Mesendoderm (in vitro differentiated cells): ENCODE results near the gene CORO6.
"Not testable (repeated sequence)": the region's sequence is repeated elsewhere in the genome, so short reads cannot be mapped to it uniquely, and the experiment has no call there.

Experiments used
- DNase-seq: peaks from one replicate; pipeline ENCODE4 v3.0.0; 2013
- H2AK5ac ChIP-seq: 2 replicates; pipeline ENCODE4 v1.6.1; 2013; ENCODE audit warnings: low read length, inconsistent platforms
- H2BK120ac ChIP-seq: 2 replicates; pipeline ENCODE4 v1.6.1; 2013; ENCODE audit warnings: low read depth, mild to moderate bottlenecking, low read length, moderate library complexity, mixed read lengths
- H2BK15ac ChIP-seq: replicated peaks from 2 replicates; pipeline ENCODE4 v1.6.1; 2013; ENCODE audit warnings: low read depth, mild to moderate bottlenecking, moderate library complexity
- H2BK5ac ChIP-seq: 2 replicates; pipeline ENCODE4 v1.6.1; 2013; ENCODE audit warnings: low read length, inconsistent platforms
- H3K18ac ChIP-seq: 2 replicates; pipeline ENCODE4 v1.6.1; 2013; ENCODE audit warnings: mild to moderate bottlenecking, low read length, mixed read lengths
- H3K23ac ChIP-seq: one replicate; pipeline ENCODE4 v1.6.1; 2013; ENCODE audit warnings: low read length
- H3K27ac ChIP-seq: 2 replicates; pipeline ENCODE4 v1.5.1; 2013; ENCODE audit warnings: low read depth, mild to moderate bottlenecking, inconsistent platforms, low read length, moderate library complexity
- H3K27me3 ChIP-seq: 2 replicates; pipeline ENCODE4 v1.6.1; 2013; ENCODE audit warnings: low read length, control low read depth, mild to moderate bottlenecking, inconsistent platforms; ENCODE audit not compliant: insufficient read depth, poor library complexity
- H3K36me3 ChIP-seq: 2 replicates; pipeline ENCODE4 v1.6.1; 2013; ENCODE audit warnings: low read length, inconsistent platforms; ENCODE audit not compliant: control insufficient read depth, insufficient read depth
- H3K4ac ChIP-seq: one replicate; pipeline ENCODE4 v1.6.1; 2013; ENCODE audit warnings: low read depth, mild to moderate bottlenecking, low read length, moderate library complexity
- H3K4me1 ChIP-seq: 2 replicates; pipeline ENCODE4 v1.6.1; 2013; ENCODE audit warnings: low read depth, low read length, inconsistent platforms; ENCODE audit not compliant: control insufficient read depth
- H3K4me2 ChIP-seq: 2 replicates; pipeline ENCODE4 v1.6.1; 2013; ENCODE audit warnings: low read length
- H3K4me3 ChIP-seq: 2 replicates; pipeline ENCODE4 v1.5.1; 2013; ENCODE audit warnings: mild to moderate bottlenecking, low read length
- H3K56ac ChIP-seq: one replicate; pipeline ENCODE4 v1.6.1; 2013; ENCODE audit warnings: low read length
- H3K79me1 ChIP-seq: 2 replicates; pipeline ENCODE4 v1.6.1; 2013; ENCODE audit warnings: low read length, inconsistent platforms
- H3K79me2 ChIP-seq: 2 replicates; pipeline ENCODE4 v1.6.1; 2013; ENCODE audit warnings: mild to moderate bottlenecking, low read length; ENCODE audit not compliant: control insufficient read depth, insufficient read depth
- H3K9ac ChIP-seq: 2 replicates; pipeline ENCODE4 v1.6.1; 2013; ENCODE audit warnings: low read length, inconsistent platforms
- H4K5ac ChIP-seq: one replicate; pipeline ENCODE4 v1.6.1; 2013; ENCODE audit warnings: low read length
- H4K8ac ChIP-seq: one replicate; pipeline ENCODE4 v1.6.1; 2013; ENCODE audit warnings: low read depth, mild to moderate bottlenecking, control low read depth, low read length, moderate library complexity
- WGBS: extraction: QIAGEN DNeasy Blood & Tissue Kit; methylation state at CpG from one replicate; pipeline ENCODE4 v1.1.7; 2013; ENCODE audit warnings: low lambda C conversion rate, missing lambda C conversion rate; ENCODE audit not compliant: insufficient coverage; ENCODE audit errors: extremely low coverage; 5-methylcytosine and 5-hydroxymethylcytosine counted together

CORO6 gene

DNA sequence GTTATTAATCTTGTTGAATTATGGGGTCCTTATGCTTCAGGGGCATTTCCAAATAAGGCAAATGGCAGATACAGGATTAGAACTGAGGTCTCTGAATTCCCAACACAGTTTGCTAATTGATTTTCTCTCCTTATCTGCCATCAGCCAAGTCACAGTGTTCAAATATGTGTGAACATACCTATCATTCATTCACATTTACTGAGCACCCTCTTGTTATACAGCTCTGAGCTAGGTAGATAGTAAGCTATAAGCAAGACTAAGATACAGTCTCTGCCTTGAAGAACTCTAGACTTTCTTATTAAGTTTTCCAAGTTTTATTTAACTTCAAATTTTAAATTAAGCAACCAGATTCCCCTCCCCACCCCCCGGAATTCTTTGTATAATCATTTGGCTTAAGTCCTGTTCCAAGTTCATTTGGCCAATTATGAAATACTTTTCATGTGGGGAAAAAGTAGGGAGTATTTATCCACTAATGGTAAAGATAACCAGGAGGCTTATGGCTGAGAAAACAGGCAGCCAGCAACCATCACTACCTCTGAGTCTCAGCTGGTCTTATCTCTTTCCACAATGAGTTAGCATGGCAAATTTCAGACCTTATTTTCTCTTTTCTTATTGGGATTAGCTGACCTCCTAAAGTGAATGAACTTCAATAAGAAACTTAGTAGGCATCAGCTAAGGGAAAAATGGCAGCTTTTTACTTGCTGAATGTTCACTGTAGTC, 31.4 kb upstream of the CORO6 start:
- Histone ChIP-seq H3K36me3 (no peaks in the 10 kb centered on the region), H3K23ac (no peak overlapping the region), H2AK5ac (no peak overlapping the region), H3K4ac (no peak overlapping the region), H3K27ac (no peak overlapping the region), H3K56ac (no peak overlapping the region), H4K8ac (no peak overlapping the region), H3K79me1 (no peaks in the 10 kb centered on the region), H2BK120ac (no peak overlapping the region), H3K4me2 (no peak overlapping the region), H3K4me1 (no peaks in the 10 kb centered on the region), H3K27me3 (no peaks in the 10 kb centered on the region), H2BK5ac (no peak overlapping the region), H3K18ac (no peak overlapping the region), H3K9ac (no peak overlapping the region), H3K4me3 (no peak overlapping the region), H3K79me2 (no peaks in the 10 kb centered on the region), H4K5ac (no peak overlapping the region), H2BK15ac (no peak overlapping the region)
- DNase-seq: peak; percentile 49
- no CpG with 5 or more reads among the region's 1 CpG for WGBS

GRCh38 chr17:29652976-29653375, 30.3 kb upstream of the CORO6 start:
- no peak overlapping the region for H2BK120ac ChIP-seq
- H3K79me2 ChIP-seq: no peaks in the 10 kb centered on the region
- H3K27ac ChIP-seq: no peak overlapping the region
- H2BK15ac ChIP-seq: no peak overlapping the region
- no peak overlapping the region for H3K18ac ChIP-seq
- no peaks in the 10 kb centered on the region for H3K4me1 ChIP-seq
- H3K79me1 ChIP-seq: no peaks in the 10 kb centered on the region
- H4K8ac ChIP-seq: no peak overlapping the region
- H3K56ac ChIP-seq: no peak overlapping the region
- no peak overlapping the region for H3K4me2 ChIP-seq
- H3K27me3 ChIP-seq: no peaks in the 10 kb centered on the region
- H2BK5ac ChIP-seq: no peak overlapping the region
- no peak overlapping the region for H3K9ac ChIP-seq
- no peak overlapping the region for H3K4ac ChIP-seq
- H3K36me3 ChIP-seq: no peaks in the 10 kb centered on the region
- no peak overlapping the region for H3K23ac ChIP-seq
- H3K4me3 ChIP-seq: no peak overlapping the region
- no peak overlapping the region for H4K5ac ChIP-seq
- no peak for DNase-seq
- no peak overlapping the region for H2AK5ac ChIP-seq

DNA sequence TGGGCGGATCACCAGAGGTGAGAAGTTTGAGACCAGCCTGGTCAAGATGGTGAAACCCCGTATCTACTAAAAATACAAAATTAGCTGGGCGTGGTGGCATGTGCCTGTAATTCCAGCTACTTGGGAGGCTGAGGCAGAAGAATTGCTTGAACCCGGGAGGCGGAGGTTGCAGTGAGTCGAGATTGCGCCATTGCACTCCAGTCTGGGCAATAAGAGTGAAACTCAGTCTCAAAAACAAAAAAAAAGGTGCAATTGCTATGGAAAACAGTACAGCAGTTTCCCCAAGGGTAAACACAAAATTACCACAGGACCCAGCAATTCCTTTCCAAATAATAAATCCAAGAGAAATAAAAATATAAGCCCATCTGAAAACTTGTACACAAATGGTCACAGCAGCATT, 29.2 kb upstream of the CORO6 start:
- H3K79me1 ChIP-seq, H3K9ac ChIP-seq, H3K4me2 ChIP-seq, H2BK120ac ChIP-seq, DNase-seq, H3K27ac ChIP-seq, H3K18ac ChIP-seq, H2BK5ac ChIP-seq, H2AK5ac ChIP-seq, H3K27me3 ChIP-seq, H3K4me1 ChIP-seq, H3K4me3 ChIP-seq, H3K36me3 ChIP-seq, H4K5ac ChIP-seq, H4K8ac ChIP-seq, H2BK15ac ChIP-seq, H3K23ac ChIP-seq, H3K56ac ChIP-seq, H3K4ac ChIP-seq, H3K79me2 ChIP-seq: not testable (repeated sequence)
- no CpG with 5 or more reads among the region's 7 CpGs for WGBS

- Histone ChIP-seq H3K79me1 (no peaks in the 10 kb centered on the region), H3K56ac (no peak overlapping the region), H3K36me3 (no peaks in the 10 kb centered on the region), H4K8ac (no peak overlapping the region), H3K27ac (no peak overlapping the region), H2AK5ac (no peak overlapping the region), H2BK5ac (no peak overlapping the region), H3K4me2 (no peak overlapping the region), H3K18ac (no peak overlapping the region), H3K4ac (no peak overlapping the region), H2BK15ac (no peak overlapping the region), H3K4me1 (no peaks in the 10 kb centered on the region), H3K4me3 (no peak overlapping the region), H3K79me2 (no peaks in the 10 kb centered on the region), H3K23ac (no peak overlapping the region), H3K27me3 (no peaks in the 10 kb centered on the region), H2BK120ac (no peak overlapping the region), H4K5ac (no peak overlapping the region), H3K9ac (no peak overlapping the region)
- DNase-seq: no peak
- no CpG with 5 or more reads among the region's 4 CpGs for WGBS
These were observed 27.7 kb upstream of the CORO6 start for GRCh38 chr17:29650396-29650795.

- H3K79me2 ChIP-seq: no peaks in the 10 kb centered on the region
- H3K18ac ChIP-seq: no peak overlapping the region
- H3K4ac ChIP-seq: no peak overlapping the region
- no peak overlapping the region for H3K9ac ChIP-seq
- no peak overlapping the region for H4K5ac ChIP-seq
- H2AK5ac ChIP-seq: no peak overlapping the region
- H2BK120ac ChIP-seq: no peak overlapping the region
- H3K56ac ChIP-seq: no peak overlapping the region
- H3K27me3 ChIP-seq: no peaks in the 10 kb centered on the region
- no peak overlapping the region for H3K27ac ChIP-seq
- H3K23ac ChIP-seq: no peak overlapping the region
- H2BK15ac ChIP-seq: no peak overlapping the region
- no peak for DNase-seq
- H3K79me1 ChIP-seq: no peaks in the 10 kb centered on the region
- H4K8ac ChIP-seq: no peak overlapping the region
- no peak overlapping the region for H2BK5ac ChIP-seq
- H3K4me1 ChIP-seq: no peaks in the 10 kb centered on the region
- no peak overlapping the region for H3K4me2 ChIP-seq
- no peaks in the 10 kb centered on the region for H3K36me3 ChIP-seq
- WGBS: no CpG with 5 or more reads among the region's 5 CpGs
- no peak overlapping the region for H3K4me3 ChIP-seq
These were observed 26.6 kb upstream of the CORO6 start for GRCh38 chr17:29649359-29649758.

- Histone ChIP-seq H3K9ac (no peak overlapping the region), H2BK15ac (no peak overlapping the region), H2BK5ac (no peak overlapping the region), H3K4me2 (no peak overlapping the region), H3K23ac (no peak overlapping the region), H4K8ac (no peak overlapping the region), H3K56ac (no peak overlapping the region), H2BK120ac (no peak overlapping the region), H2AK5ac (no peak overlapping the region), H3K4me3 (no peak overlapping the region), H3K4ac (no peak overlapping the region), H3K18ac (no peak overlapping the region), H3K36me3 (no peaks in the 10 kb centered on the region), H3K4me1 (no peaks in the 10 kb centered on the region), H3K79me2 (no peaks in the 10 kb centered on the region), H4K5ac (no peak overlapping the region), H3K27ac (no peak overlapping the region), H3K79me1 (no peaks in the 10 kb centered on the region), H3K27me3 (no peaks in the 10 kb centered on the region)
- no CpG with 5 or more reads among the region's 5 CpGs for WGBS
- DNase-seq: no peak
These were observed 25.3 kb upstream of the CORO6 start for GRCh38 chr17:29648005-29648404.
